Urinary bladder (tissue), 4 donors: ENCODE measurements around the gene SYS1. TPM values are rescaled to one million over a fixed set of nuclear protein-coding genes. Genes with fewer than 3 reads are reported as not detected.

Source experiments
- DNase-seq: peaks from one replicate; pipeline ENCODE4 v3.0.0-alpha.2; 2015; ENCODE audit errors: extremely low spot score
- H3K27ac ChIP-seq: one replicate; pipeline ENCODE4 v1.5.1; 2013; ENCODE audit warnings: low read depth, mild to moderate bottlenecking, moderate library complexity
- H3K36me3 ChIP-seq: one replicate; pipeline ENCODE4 v1.6.1; 2013; ENCODE audit warnings: mild to moderate bottlenecking, moderate library complexity; ENCODE audit not compliant: insufficient read depth
- H3K4me1 ChIP-seq: one replicate; pipeline ENCODE4 v1.6.1; 2013; ENCODE audit warnings: mild to moderate bottlenecking, moderate library complexity; ENCODE audit not compliant: insufficient read depth
- H3K4me3 ChIP-seq: one replicate; pipeline ENCODE4 v1.5.1; 2013; ENCODE audit warnings: low read depth, low read length
- WGBS: extraction: QIAGEN DNeasy Blood & Tissue Kit; methylation state at CpG from one replicate; pipeline ENCODE4 v1.1.7; 2013; 5-methylcytosine and 5-hydroxymethylcytosine counted together
- polyA plus RNA-seq: library from polyadenylated mRNA; stranded (reverse); fragments of 200-250 nt; gene quantifications from one replicate; pipeline ENCODE4 v1.2.3, GENCODE V29; 2013
- total RNA-seq: library from RNA; depleted of rRNA; stranded (reverse); fragments of >200 nt; gene quantifications from one replicate; pipeline ENCODE4 v1.2.3, GENCODE V29; 2014
- donor health status: healthy with polysubstance abuse.
- donor health status: healthy.

SYS1 gene
- total RNA-seq (19.5 TPM), polyA plus RNA-seq (39.4 TPM)

DNA sequence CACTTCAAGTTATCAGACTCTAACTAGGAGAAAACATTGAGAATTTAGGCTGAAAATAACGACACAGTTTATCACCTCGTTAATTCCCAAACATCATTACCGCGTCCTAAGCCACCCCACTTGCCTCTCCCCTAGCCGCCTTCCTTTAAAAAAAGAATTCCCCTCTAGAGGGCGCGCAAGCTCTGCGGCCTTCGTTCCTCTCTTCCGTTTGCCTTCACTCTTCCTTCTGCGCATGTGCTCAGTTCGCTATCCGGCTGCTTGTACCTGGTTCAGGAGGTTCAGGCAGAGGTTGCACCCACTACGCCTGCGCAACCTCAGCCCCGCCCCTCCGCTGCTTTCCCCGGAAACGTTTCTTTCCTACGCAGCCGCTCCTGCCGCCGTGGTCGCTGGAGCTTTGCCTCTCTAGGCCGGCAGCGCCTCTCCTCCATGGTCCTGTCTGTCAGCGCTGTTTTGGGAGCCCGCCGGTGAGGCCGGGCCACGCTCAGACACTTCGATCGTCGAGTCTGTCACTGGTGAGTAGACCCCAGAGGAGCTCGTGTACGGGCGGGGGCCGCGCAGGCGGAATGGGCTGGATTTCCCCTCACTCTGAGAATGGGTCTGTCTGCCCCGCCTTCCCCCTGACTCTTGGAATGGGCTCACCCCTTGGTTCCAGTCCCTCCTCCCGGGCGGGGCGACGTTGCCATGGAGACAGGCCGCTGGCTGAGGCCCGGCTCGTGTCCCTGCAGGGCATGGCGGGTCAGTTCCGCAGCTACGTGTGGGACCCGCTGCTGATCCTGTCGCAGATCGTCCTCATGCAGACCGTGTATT is at the start of gene SYS1:
Gene SYS1 (plus strand): TSS at position 353 of the 807 bp plus-strand sequence. CDS start 376 bp downstream, at position 729.
- H3K4me1 ChIP-seq: peaks cover 3% of the 10 kb centered on the region

DNA sequence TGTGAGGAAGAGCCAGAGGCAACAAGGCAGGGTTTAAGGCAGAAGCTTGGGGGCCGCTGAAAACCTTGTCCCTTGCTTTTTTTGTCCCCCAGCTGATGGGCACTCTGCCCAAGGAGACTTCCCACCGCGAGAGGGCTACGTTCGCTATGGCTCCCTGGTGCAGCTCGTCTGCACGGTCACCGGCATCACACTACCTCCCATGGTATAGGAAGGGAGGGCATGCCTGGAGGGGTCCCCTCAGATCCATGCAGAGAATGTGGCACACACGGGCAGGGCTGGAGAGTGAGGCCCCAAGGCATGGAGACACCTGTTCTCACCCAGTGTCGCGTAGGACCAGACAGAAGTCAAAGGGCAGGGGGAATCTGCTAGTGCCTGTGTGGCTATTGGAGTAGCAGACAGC is 49.0 kb upstream of the SYS1 start:
- no peak for DNase-seq
- no peak overlapping the region for H3K27ac ChIP-seq
- H3K36me3 ChIP-seq: no peaks in the 10 kb centered on the region
- no peak overlapping the region for H3K4me3 ChIP-seq
- WGBS: 83% methylated on average over 11 of the region's 11 CpGs
- no peaks in the 10 kb centered on the region for H3K4me1 ChIP-seq

More for the DNA sequence above, at the start of gene SYS1:
- peak; percentile 98 for DNase-seq
- H3K36me3 ChIP-seq: peaks cover 3% of the 10 kb centered on the region
- peak within 1 kb of the TSS; percentile 74 for H3K4me3 ChIP-seq
- WGBS: under 1% methylated on average over 55 of the region's 55 CpGs
- peak within 1 kb of the TSS; percentile 96 for H3K27ac ChIP-seq

DNA sequence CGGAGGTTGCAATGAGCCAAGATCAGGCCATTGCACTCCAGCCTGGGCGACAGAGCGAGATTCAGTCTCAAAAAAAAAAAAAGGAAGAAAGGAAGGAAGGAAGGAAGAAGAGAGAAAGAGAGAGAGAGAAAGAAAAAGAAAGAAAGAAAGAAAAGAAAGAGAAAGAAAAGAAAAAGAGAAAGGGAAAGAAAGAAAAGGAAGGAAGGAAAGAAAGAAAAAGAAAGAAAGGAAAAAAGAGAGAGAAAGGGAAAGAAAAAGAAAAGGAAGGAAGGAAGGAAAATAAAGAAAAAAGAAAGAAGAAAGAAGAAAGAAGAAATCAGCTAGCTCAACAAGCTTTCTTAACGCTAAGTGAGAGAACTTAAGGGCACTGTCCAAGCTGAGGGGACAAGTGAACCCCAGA is 47.3 kb upstream of the SYS1 start:
- H3K27ac ChIP-seq: no peak overlapping the region
- no peaks in the 10 kb centered on the region for H3K4me1 ChIP-seq
- no peak for DNase-seq
- no peaks in the 10 kb centered on the region for H3K36me3 ChIP-seq
- no peak overlapping the region for H3K4me3 ChIP-seq
- WGBS: 90% methylated on average over 4 of the region's 4 CpGs

DNA sequence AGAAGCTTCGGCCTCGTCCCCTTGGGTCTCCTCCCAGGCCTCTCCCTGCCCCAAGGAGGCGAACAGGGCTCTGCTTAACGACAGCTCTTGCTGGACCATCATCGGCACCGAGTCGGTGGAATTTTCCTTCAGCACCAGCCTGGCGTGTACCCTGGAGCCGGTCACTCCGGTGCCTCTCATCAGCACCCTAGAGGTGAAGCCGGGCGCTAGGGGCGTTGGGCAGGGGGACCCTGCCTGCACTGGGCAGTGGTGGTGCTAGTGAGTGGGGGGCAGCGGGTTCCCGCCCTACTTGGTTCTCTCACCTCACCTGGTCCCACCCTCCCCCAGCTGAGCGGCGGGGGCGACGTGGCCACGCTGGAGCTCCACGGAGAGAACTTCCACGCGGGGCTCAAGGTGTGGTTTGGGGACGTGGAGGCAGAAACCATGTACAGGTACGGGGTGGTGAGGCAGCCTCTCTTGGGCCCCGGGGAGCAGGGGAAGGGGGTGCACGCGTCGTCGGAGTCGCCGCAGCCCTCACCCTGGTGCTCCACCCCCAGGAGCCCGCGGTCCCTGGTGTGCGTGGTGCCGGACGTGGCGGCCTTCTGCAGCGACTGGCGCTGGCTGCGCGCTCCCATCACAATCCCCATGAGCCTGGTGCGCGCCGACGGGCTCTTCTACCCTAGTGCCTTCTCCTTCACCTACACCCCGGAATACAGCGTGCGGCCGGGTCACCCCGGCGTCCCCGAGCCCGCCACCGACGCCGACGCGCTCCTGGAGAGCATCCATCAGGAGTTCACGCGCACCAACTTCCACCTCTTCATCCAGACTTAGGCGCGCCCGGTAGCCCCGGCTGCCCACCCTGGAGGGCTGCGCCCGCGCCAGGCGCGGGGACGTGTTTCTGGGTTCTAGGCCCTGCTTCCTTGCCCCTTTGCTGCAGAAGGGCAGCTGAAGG is 46.5 kb upstream of the SYS1 start:
- Histone ChIP-seq H3K27ac (no peak overlapping the region), H3K4me3 (no peak overlapping the region), H3K36me3 (no peaks in the 10 kb centered on the region), H3K4me1 (no peaks in the 10 kb centered on the region)
- 21% methylated on average over 71 of the region's 71 CpGs for WGBS
- no peak for DNase-seq

DNA sequence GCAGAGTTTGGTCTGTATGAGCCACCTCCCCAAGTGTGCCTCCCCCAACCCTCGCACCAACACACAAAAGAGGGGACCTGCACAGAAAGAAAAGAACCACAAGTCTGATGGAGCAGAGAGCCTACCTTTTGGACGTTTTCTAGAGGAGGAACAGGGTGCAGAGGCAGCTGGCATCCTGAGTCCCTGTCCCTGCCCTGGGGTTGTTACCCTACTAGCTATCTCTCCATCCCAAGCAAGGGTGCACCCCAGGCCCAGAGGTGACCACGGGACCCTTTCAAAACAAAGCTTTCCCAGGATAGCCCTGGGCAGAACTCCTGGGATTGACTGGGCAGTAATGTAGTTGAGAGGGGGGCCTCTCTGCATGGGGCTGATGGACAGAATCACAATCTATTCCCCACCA is 45.1 kb upstream of the SYS1 start:
- H3K36me3 ChIP-seq: no peaks in the 10 kb centered on the region
- DNase-seq: no peak
- WGBS: 67% methylated on average over 3 of the region's 3 CpGs
- H3K4me3 ChIP-seq: no peak overlapping the region
- H3K4me1 ChIP-seq: no peaks in the 10 kb centered on the region
- no peak overlapping the region for H3K27ac ChIP-seq

DNA sequence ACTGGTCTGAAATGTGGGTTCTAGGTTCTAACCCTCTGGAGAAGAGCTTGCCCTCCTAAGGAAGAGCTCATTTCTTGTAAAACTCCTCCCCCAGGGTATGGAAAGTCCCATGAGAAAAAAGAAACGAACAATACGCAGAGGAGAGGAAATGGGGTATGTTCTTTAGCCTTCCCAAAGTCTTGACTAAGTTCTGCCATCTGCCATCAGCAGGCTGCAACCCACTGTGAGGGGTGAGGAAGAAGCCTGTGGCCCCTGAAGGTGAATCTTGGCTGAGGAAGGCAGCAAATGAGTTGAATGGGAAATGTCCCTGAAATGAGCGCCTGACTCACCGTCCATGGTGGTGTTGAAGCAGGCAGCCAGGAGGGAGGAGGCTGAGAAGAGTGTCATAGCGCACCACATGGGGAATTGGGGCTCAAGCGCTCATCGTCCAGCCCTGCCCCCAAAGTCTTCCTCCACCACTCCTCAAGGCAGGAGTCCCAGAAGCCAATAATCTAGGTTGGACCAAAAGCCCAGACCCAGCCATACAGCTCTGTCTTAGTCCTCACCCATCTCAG is 44.5 kb upstream of the SYS1 start:
- WGBS: 81% methylated on average over 7 of the region's 7 CpGs
- no peak overlapping the region for H3K4me3 ChIP-seq
- no peaks in the 10 kb centered on the region for H3K4me1 ChIP-seq
- H3K27ac ChIP-seq: no peak overlapping the region
- H3K36me3 ChIP-seq: no peaks in the 10 kb centered on the region
- DNase-seq: no peak

DNA sequence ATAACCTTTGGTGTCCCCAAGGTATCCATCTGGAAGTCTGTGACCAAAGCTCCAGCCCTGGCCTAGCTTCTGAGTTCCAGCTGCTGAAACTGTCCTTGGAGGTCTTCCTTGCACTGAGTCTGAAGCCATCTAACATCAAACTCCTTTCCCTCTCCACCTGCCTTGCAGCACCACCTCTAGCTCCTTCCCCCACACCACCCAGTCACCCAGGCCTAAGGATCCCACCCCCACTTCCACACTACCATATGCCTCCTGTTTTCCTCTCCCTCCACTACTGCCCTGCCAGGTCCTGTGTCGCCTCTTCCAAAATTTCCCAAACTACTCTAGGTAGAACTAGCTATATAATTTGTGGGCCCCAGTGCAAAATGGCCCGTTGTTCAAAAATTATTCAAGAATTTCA is 44.0 kb upstream of the SYS1 start:
- WGBS: 82% methylated on average over 2 of the region's 2 CpGs
- DNase-seq: no peak
- Histone ChIP-seq H3K4me3 (no peak overlapping the region), H3K27ac (no peak overlapping the region), H3K4me1 (no peaks in the 10 kb centered on the region), H3K36me3 (no peaks in the 10 kb centered on the region)

DNA sequence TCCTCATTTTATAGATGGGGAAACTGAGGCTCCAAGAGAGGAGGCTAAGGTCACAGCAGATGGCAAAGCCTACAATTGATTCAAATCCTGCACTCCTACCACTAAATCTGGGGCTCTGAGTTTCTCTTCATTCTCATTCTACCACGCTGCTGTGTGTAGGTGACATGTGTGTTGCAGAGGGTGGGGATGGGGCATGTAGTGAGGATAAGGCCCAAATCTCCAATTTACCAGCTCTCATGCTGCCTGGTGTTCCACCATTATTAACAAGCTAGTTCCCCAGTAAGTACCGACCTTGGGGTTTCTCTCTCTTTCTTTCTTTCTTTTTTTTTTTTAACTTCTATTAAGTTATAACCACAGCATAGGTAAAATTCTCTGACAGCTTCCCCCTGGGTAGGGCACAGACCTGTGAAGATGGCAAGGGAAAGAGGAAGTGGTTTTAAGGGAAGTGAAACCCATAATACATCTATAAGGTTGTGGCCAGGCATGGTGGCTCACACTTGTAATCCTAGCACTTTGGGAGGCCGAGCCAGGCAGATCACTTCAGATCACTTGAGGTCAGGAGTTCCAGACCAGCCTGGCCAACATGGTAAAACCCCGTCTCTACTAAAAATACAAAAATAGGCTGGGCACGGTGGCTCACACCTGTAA is 41.9 kb upstream of the SYS1 start:
- 88% methylated on average over 5 of the region's 5 CpGs for WGBS
- H3K4me3 ChIP-seq: no peak overlapping the region
- H3K36me3 ChIP-seq: no peaks in the 10 kb centered on the region
- H3K4me1 ChIP-seq: no peaks in the 10 kb centered on the region
- no peak for DNase-seq
- H3K27ac ChIP-seq: no peak overlapping the region

DNA sequence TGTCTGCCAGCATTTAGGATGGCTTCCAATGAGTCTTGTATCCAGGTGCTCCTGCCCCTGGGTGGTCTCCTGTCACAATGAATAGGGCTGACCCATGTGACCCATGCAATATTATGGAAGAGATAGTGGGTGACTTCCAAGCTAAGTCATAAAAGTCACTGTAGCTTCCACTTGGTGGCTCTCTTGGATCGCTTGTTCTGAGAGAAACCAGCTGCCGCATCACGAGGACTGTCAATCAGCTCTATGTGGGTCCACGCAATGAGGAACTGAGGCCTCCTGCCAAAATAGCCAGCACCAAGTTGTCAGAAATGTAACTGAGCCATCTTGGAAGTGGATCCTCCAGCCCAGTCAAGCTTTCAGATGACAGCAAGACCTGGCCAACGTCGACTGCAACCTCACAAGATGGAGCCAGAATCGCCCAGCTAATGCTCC is 40.0 kb upstream of the SYS1 start:
- no peaks in the 10 kb centered on the region for H3K4me1 ChIP-seq
- 54% methylated on average over 7 of the region's 7 CpGs for WGBS
- peaks cover 1% of the 10 kb centered on the region for H3K36me3 ChIP-seq
- DNase-seq: no peak
- H3K4me3 ChIP-seq: no peak overlapping the region
- no peak overlapping the region for H3K27ac ChIP-seq

DNA sequence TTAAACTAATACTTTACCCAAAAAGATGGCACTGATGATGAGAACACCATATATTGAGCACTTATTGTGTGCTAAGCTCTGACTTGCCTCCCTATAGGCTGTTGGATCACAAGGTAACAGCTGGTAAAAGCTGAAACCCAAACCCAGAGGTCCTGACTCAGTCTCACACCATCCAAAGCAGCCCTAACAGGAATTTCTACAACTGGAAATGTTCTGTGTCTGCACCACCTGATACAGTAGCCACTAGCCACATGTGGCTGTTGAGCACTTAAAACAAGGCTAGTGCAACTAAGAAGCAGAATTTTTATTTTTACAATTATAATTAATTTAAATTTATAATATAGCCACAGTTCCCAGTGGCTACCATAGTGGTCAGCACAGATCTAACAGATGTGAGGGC is 39.2 kb upstream of the SYS1 start:
- H3K4me3 ChIP-seq: no peak overlapping the region
- no peak for DNase-seq
- no peak overlapping the region for H3K27ac ChIP-seq
- H3K4me1 ChIP-seq: no peaks in the 10 kb centered on the region
- peaks cover 2% of the 10 kb centered on the region for H3K36me3 ChIP-seq

DNA sequence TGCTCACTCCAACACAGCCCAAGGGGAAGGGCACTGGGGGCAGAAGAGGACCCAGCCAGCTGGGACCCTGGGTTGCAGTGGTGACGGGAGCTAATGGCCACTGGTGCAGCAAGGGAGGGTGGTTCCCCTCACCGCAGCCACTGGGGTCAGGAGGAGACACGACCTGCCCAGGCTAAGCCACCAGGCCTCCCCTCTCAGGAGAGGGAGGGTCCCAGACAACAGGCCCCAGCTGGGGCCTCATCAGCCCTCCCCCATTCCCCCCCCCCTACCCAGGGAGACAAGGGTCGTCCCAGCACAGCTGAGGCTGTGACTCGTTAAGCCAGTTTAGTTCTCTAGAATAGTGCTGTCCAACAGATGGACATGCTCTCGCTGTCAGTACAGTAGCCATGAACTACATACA is 37.6 kb upstream of the SYS1 start:
- H3K4me3 ChIP-seq: no peak overlapping the region
- 56% methylated on average over 6 of the region's 6 CpGs for WGBS
- H3K4me1 ChIP-seq: no peaks in the 10 kb centered on the region
- H3K36me3 ChIP-seq: peaks cover 2% of the 10 kb centered on the region
- H3K27ac ChIP-seq: no peak overlapping the region
- DNase-seq: no peak

DNA sequence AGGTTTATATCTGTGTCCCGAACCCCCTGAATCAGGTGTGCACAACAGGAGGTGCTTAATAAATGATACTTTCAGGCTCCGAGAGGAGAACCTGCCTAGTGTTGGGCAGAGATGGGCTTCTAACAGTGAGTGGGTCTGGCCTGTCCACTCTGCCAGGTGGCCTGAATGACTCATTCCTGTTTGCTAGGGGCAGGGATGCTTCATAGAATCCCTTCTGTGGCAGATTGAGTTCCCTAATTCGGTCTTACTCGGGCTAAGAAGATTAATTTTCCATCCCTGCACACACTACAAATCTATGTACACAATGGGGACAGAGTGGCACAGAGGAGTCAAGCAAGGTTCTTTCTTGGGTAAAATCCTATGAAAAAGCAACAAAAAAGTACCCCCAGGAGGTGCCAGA is 34.5 kb upstream of the SYS1 start:
- 95% methylated on average over 4 of the region's 4 CpGs for WGBS
- H3K36me3 ChIP-seq: peaks cover 2% of the 10 kb centered on the region
- H3K4me1 ChIP-seq: no peaks in the 10 kb centered on the region
- no peak overlapping the region for H3K27ac ChIP-seq
- H3K4me3 ChIP-seq: no peak overlapping the region
- DNase-seq: no peak

DNA sequence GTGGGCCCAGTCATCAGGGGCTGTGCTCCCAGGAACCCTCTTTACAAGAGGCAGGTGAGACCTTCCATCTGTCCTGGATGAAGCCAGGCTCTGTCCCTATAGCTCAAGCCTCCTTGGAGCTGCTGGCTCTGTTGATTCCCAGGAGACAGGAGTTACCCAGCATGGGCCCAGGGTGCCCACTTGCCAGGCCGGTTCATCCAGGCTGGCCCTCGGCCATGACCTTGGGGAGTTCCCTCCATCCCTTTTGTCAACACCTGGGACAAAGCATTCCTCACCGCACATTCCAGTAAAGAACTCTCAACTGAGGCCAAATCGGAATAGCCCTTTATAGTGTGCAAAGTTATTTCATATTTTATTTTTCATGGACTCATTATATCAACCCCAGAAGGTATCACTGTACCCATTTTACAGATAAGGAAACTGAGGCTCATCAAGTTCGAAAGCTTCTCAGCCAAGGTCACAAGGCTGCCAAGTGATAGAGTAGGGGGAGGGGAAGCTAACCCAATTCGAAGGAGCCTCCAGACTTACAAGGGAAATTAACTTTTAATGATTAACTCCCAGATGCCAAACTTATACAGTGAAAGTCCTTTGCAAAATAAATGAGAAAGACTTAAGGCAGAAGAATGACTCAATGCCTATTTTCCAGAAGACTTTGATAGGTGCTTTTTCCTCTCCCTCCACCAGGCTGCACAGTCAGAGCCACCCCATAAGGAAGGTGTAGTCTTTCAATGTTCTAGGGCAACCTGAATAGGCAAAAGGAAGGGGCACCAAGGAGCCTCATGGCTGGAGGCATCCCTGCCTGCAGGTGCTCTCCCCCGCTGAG is 33.2 kb upstream of the SYS1 start:
- Histone ChIP-seq H3K4me3 (no peak overlapping the region), H3K4me1 (no peaks in the 10 kb centered on the region), H3K36me3 (peaks cover 2% of the 10 kb centered on the region), H3K27ac (no peak overlapping the region)
- 84% methylated on average over 7 of the region's 7 CpGs for WGBS
- DNase-seq: no peak
